ENCODE measurements around the gene C1QTNF7.

C1QTNF7 gene

DNA sequence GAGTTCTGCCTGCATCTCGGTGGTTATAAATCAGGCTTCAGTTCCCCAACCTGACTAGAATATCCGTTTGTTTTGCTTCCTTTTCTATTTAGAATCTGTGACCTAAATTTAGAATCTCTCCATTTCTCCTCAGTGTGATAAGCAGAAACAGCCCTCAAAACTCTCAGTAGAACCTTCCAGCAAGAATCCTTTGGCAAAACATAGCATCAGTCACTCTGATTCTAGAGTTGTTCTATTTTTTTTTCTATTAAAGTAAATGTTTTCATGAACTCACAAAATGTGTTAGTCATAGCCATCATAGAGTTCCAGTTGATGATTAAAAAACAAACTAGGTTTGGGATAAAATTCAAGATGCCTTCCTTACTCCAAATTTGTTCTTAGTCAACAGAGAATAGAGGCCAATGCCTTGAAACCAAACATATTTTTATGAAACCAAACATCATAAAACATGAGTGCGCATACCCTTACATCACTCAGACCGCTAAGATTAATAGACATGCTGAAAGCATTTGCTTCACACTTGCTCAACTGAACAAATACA, 13.2 kb upstream of the C1QTNF7 start:
- no peak for DNase-seq

DNA sequence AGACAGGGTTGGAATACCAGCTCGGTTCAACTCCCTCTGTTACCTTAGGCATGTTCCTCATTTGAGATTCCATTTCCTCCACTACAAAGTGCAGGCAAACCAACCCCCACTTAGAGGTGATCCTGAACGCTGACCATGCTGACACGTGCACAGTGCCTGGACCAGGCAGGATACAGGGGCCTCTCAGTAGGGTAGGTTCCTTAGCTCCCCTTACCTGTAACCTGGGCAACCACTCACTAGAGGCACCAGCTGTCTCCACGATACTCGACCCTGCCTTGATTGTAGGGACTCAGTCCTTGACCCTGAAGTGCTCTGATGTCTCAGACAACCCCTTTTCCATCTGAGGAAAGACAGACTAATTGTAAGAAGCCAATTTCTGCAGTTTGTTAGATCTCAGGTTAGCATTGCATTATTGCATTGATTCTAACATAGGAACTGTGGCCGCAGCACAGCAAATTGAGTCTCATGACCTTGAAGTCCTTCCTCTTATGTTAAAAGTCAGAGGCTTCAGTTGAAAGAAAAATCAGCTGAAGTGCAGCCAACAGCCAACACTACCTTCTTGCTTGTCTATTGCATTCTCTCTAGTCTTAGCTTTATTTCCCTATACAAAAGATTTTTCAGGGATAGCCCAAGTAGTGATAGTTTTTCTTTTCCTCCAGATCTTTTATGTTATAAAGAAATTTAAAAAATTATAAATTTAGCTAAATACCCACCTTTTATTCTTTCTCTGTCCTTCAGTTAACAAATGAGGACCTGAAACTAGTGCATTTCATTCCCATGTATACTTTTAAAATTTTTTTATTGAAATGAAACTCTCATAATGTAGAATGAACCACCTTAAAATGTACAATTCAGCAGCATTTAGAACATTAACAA, 11.2 kb upstream of the C1QTNF7 start:
- DNase-seq = no peak

- DNase-seq = no peak
These were observed 10.6 kb upstream of the C1QTNF7 start for GRCh38 chr4:15417233-15417660.

GRCh38 chr4:15418956-15419355, 8.9 kb upstream of the C1QTNF7 start:
- no peak for DNase-seq

DNA sequence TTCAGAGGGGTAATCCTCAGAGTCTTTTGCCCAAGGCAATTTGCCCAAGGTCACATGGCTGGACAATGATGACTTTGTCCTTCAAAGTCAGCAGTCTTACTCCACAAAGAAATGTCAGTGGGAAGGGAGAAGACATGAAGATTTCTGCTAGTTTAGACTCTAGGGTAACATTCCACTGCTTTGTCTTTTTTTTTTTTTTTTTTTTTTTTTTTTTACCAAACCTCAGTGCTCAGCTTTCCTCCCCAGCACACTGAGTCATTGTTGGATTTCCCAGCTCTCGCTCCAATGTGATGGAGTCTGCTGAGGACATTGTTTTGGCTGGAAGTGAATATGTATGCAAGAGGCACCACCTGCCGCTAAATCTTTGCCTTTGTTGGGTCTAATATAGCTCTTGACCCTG, 7.2 kb upstream of the C1QTNF7 start:
- DNase-seq = no peak

- DNase-seq = peak; percentile 35 to 46
These were observed 4.5 kb upstream of the C1QTNF7 start for GRCh38 chr4:15423285-15423711.

DNA sequence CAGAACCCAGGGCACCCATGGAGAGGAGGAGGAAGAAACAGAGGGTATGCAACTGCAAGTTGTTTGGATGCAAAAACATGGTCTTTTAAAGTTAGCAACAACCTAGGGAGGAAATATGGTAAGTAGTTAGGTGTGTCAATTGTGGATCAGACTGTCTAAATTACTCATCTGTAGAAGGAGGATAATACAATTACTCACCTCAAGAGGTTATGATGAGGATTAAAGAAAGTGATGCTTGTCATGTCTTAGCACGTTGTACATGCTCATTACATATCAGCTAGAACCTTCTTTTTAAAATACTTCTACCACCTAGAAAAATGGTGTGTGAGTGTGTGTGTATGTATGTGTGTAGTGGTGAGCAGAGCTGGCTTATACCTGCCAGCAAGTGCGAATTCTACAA, 2.3 kb upstream of the C1QTNF7 start:
- no peak for DNase-seq

DNA sequence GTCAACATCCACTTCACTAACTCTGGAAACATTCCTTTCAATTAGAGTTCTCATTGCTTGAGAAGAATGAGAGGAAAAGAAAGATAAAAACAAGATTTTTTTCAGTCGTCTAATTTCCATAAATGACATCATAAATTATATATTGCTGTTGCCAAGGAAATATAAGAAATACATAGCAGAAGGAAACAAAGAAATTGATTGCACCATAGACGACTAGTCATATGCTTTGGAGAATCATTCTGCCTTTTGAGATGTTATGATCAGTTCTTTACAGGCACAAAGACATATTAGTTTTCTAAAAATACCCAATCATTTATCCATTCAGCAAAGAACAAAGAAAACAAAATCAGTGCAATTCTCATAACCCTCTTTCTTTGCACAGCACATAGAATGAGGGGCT, 672 bp upstream of the C1QTNF7 start:
- no peak for DNase-seq

DNA sequence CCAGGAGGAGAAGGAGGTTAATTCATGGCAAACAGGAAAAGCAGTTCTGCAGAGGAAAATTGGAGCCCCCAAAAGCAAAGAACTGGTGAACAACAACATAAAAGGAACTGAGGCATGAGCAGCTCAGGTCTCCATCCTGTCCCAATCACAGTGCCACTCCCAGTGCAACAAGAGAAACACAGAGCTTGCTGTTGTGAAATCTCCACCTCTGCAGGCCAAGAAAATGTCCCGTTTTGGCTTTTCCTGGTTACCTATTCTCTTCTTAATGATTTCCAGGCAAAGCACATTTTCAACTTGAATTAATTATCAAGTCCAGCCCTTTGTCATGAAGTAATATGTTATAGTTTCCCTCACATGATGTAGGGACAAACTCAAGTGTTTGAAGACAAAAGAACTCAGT, 778 bp downstream of the C1QTNF7 start:
- DNase-seq = no peak

GRCh38 chr4:15434091-15434490, 6.3 kb downstream of the C1QTNF7 start:
- DNase-seq = no peak

- no peak for DNase-seq
These were observed 6.8 kb downstream of the C1QTNF7 start for GRCh38 chr4:15434676-15435075.

DNA sequence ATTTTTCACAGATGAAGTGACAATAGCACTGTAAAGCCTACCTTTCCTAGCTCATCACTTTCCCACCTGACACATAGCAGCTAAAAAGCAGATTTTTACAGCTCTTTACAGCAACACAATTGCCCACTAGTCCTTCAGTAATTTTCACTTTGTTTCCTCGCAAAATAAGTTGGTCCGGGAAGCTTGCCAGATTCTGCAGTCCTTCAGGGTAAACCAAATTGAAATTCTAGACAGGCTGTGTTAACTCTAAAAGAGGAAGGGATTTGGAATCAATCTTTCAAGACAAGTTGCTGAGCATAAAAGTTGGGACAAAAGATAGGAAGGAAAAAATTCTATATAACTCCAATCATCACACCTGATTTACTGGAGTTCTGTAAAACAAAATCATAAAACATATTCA, 8.7 kb downstream of the C1QTNF7 start:
- DNase-seq = no peak

DNA sequence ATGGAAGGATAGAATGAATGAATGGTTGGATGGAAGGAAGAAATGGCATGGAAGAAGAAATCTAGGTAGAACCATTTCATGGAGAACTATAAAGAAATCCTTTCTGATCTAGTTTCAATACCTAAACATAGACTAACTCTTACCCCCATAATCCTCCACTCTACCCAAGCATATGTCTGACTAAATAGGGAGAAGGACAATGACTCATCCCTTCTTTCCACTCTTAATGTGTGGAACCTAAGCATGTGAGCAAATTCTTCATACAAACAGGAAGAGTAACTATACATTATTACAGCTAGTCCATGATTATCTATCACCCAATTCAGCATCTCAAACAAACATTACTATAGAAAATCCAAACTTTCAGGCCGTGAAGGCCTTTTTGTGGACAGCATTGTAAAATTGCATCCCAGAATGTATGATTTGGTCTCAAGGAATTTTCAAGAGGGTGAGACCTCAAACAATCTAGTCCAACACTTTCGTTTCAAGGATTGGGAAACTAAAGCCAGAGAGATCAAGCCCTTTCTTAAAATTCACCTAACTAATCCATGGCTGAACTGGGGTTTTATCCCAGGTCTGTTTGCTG, 11.2 kb downstream of the C1QTNF7 start:
- no peak for DNase-seq

- no peak for DNase-seq
These were observed 15.7 kb downstream of the C1QTNF7 start for GRCh38 chr4:15443371-15444160.

DNA sequence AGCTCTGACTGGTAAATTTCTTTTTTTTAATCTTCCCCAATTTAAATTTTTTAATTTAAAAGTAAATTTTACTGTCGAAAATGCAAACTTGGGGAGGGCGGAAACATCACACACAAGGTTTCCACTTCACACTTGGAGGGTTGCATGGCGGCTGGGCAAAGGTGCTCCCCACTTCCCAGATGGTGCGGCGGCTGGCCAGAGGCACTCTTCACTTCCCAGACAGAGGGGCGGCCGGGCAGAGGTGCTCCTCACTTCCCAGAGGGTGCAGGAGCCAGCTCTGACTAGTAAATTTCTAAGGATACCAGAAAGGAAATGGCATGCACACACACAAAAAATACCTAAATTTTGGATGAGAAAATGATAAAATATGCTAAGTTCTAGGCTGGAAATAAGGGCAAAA, 16.4 kb downstream of the C1QTNF7 start:
- no peak for DNase-seq

- DNase-seq = no peak
These were observed 17.2 kb downstream of the C1QTNF7 start for GRCh38 chr4:15444879-15445547.

- DNase-seq = no peak
These were observed 23.5 kb downstream of the C1QTNF7 start for GRCh38 chr4:15451181-15451865.

DNA sequence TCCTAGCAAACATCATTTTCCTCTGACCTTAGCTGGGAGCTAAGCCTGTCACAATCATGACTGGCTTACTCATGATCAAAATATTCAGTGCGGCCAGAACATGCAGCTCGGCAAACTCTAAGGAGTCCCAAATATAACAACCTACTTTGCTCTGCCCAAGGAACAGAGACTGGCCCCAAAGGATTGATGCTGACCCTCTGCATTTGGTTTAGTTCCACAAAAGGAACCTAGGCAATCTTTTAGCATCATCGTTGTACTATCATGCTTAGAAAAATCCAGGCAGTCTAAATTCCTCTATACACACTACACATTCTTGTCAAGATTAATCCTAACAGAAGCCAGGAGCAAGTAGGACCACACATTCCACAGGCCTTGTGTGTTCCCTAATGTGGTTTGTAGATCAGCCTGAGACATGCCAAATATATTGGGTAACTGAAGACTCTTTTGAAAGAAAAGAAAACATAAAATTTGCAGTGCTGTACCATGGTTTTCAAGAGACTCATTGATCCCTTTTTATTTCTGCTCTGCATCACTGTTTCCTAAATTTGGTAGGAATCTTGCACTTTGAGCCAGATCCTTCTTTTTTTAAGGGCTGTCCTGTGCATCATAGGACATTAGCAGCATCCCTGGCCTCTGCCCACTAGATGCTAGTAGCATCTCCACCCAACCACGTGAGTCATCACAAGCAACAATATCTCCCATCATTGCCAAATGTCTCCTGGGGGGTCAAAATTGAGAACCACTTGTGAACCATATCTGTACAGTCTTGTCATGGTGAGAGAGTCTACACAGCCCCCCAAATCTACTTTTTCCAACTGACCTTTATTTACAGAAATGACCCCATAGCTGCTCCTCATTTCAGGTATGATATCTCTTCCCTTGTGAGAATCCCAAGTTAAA, 24.3 kb downstream of the C1QTNF7 start:
- DNase-seq = no peak

DNA sequence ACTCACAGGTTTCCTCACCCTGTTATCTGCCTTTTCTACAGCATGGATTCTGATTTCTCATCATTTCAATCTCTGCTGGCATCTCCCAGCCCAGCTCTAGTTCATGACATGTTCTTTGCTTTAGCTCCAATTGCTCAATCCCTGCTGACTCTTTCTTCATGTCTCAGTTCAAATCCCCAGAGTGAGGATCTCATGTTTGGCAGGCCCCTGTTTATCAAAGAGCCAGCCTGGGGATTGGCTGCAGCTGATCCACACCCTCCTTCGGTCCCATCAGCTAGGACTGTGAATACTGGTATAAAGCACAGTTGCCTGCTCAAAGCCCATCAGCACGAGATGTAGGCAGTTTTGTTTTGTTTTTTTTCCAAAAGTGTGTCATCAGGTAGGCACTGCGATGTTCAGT, 27.5 kb downstream of the C1QTNF7 start:
- DNase-seq = no peak

DNA sequence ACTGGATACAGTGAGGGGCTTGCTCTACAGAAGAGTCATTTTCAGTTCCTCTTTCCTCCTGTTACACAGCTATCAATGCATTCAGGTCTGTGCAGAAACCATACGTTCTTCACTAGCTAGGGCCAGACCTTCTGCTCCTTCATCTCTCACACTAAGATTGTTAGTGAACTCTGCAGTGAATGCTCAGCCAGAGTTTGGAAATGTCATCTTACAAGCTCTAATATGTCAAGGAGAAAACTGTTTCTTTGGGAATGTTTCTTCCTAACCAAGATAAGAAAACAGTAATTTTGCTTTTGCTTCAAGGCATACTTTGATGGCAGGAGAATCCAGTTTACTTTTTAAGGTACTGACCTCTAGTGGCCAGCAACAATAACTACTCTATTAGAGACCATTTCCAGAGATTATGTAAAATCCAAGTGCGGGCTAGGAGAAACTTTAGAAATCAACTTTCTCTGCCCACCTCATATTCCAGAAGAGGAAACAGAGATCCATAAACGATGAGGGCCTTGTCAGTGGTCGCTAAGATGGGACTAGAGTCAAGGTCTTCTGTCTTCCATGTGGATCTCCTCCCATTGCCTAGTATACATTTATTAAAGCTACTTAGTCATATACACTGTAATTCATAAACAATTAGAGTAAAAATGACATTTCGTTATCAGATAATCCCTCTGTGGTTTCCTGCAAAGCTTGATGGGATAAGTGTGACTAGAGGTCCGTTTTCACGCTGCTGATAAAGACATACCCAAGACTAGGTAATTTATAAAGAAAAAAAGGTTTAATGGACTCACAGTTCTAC, 29.8 kb downstream of the C1QTNF7 start:
- DNase-seq = no peak

All from activated T-cell treated with anti-CD3 and anti-CD28 coated beads, Interleukin-2, amount 50 U/mL, for 48 hours (primary cell).